Immature natural killer cell (primary cell): ENCODE measurements around the gene DRAM1. TPM values are rescaled to one million over a fixed set of nuclear protein-coding genes. Genes with fewer than 3 reads are reported as not detected.

Source experiments
- DNase-seq, 3 donors: peaks; one replicate each; pipeline ENCODE4 v3.0.0; 2022; ENCODE audit warnings: mixed read lengths in 1 of 3
- H3K27ac Mint-ChIP-seq, 6 donors: one replicate each; pipeline ENCODE4 v1.8.0; 2020; ENCODE audit warnings: mixed read lengths in 6 of 6, mild to moderate bottlenecking in 5 of 6, inconsistent platforms in 4 of 6, moderate library complexity in 3 of 6
- H3K27me3 Mint-ChIP-seq, 3 donors: one replicate each; pipeline ENCODE4 v1.8.0; 2020 to 2021; ENCODE audit warnings: low read depth in 3 of 3, mild to moderate bottlenecking in 3 of 3, mixed read lengths in 3 of 3, moderate library complexity in 3 of 3, inconsistent platforms in 1 of 3
- H3K36me3 Mint-ChIP-seq, 3 donors: one replicate each; pipeline ENCODE4 v1.8.0; 2020; ENCODE audit warnings: mixed read lengths in 3 of 3, inconsistent platforms in 2 of 3, mild to moderate bottlenecking in 2 of 3
- H3K4me1 Mint-ChIP-seq, 2 donors: one replicate each; pipeline ENCODE4 v1.8.0; 2020; ENCODE audit warnings: inconsistent platforms in 2 of 2, mild to moderate bottlenecking in 2 of 2, mixed read lengths in 2 of 2, moderate library complexity in 1 of 2
- H3K4me3 Mint-ChIP-seq, 5 donors: one replicate each; pipeline ENCODE4 v1.8.0; 2020; ENCODE audit warnings: mild to moderate bottlenecking in 5 of 5, mixed read lengths in 5 of 5, inconsistent platforms in 3 of 5, moderate library complexity in 3 of 5
- H3K9me3 Mint-ChIP-seq, 6 donors: one replicate each; pipeline ENCODE4 v1.8.0; 2020; ENCODE audit warnings: mild to moderate bottlenecking in 6 of 6, mixed read lengths in 6 of 6, inconsistent platforms in 4 of 6, moderate library complexity in 3 of 6
- polyA plus RNA-seq, 3 donors: library from polyadenylated mRNA; unstranded; fragments of 300-500 nt; fragmentation: Illumina TruSeq; gene quantifications; one replicate each; pipeline ENCODE4 v1.2.3, GENCODE V29; 2021

Gene DRAM1
- 1 to 10 TPM; 2.1 to 7.6 (median 4.1) TPM for polyA plus RNA-seq

- H3K4me1 Mint-ChIP-seq = peaks cover 11 to 13% of the 10 kb centered on the region in 2 donors
- peaks cover 0 to 5% (median 0%) of the 10 kb centered on the region in 3 donors for H3K36me3 Mint-ChIP-seq
- peak within 1 kb of the TSS; percentile 82 to 88 (median 84) for H3K4me3 Mint-ChIP-seq
- peak; percentile 86 to 90 (median 88) for DNase-seq
- H3K27ac Mint-ChIP-seq = peak within 1 kb of the TSS; percentile 87 to 92 (median 92)
- H3K9me3 Mint-ChIP-seq = no peaks in the 10 kb centered on the region
- H3K27me3 Mint-ChIP-seq = peaks cover 10 to 26% (median 12%) of the 10 kb centered on the region in 3 donors
Observed at GRCh38 chr12:101876861-101877805, at the start of gene DRAM1. TSS of gene DRAM1 (plus strand) at chr12:101877580. CDS start at chr12:101877790, 210 bp downstream.

GRCh38 chr12:101828463-101829196, 48.8 kb upstream of the DRAM1 start:
- Mint-ChIP-seq H3K9me3 (no peaks in the 10 kb centered on the region), H3K4me3 (peak overlapping the region; percentile 94 to 100 (median 99)), H3K27me3 (peaks cover 0 to 6% (median 0%) of the 10 kb centered on the region in 3 donors), H3K27ac (peak overlapping the region; percentile 82 to 98 (median 98)), H3K36me3 (peaks cover 0 to 3% (median 0%) of the 10 kb centered on the region in 3 donors), H3K4me1 (peaks cover 70 to 76% of the 10 kb centered on the region in 2 donors)
- DNase-seq = peak in 1 of 3 donors; percentile 24

- peaks cover 0 to 3% (median 0%) of the 10 kb centered on the region in 3 donors for H3K36me3 Mint-ChIP-seq
Observed at GRCh38 chr12:101829639-101830366, 47.6 kb upstream of the DRAM1 start.

GRCh38 chr12:101830367-101831325, 46.7 kb upstream of the DRAM1 start, which contains the start of gene GNPTAB:
TSS of gene GNPTAB (minus strand) at chr12:101830959. CDS start at chr12:101830675, 284 bp downstream.
- H3K4me3 Mint-ChIP-seq = peak within 1 kb of the TSS; percentile 94 to 100 (median 99)
- peaks cover 51 to 56% of the 10 kb centered on the region in 2 donors for H3K4me1 Mint-ChIP-seq
- peaks cover 0 to 3% (median 0%) of the 10 kb centered on the region in 3 donors for H3K36me3 Mint-ChIP-seq
- H3K27me3 Mint-ChIP-seq = peaks cover 0 to 6% (median 0%) of the 10 kb centered on the region in 3 donors
- peak; percentile 96 to 98 (median 97) for DNase-seq
- H3K27ac Mint-ChIP-seq = peak within 1 kb of the TSS; percentile 82 to 98 (median 98)
- H3K9me3 Mint-ChIP-seq = no peaks in the 10 kb centered on the region

More at GRCh38 chr12:101829639-101830366, 47.6 kb upstream of the DRAM1 start:
- peaks cover 60 to 65% of the 10 kb centered on the region in 2 donors for H3K4me1 Mint-ChIP-seq
- H3K4me3 Mint-ChIP-seq = peak overlapping the region; percentile 94 to 100 (median 99)
- DNase-seq = peak in 1 of 3 donors; percentile 19
- H3K9me3 Mint-ChIP-seq = no peaks in the 10 kb centered on the region
- H3K27ac Mint-ChIP-seq = peak overlapping the region; percentile 82 to 98 (median 98)
- H3K27me3 Mint-ChIP-seq = peaks cover 0 to 6% (median 0%) of the 10 kb centered on the region in 3 donors

GRCh38 chr12:101832030-101832429, 45.4 kb upstream of the DRAM1 start:
- peaks cover 0 to 3% (median 0%) of the 10 kb centered on the region in 3 donors for H3K36me3 Mint-ChIP-seq
- no peak for DNase-seq
- H3K27me3 Mint-ChIP-seq = peaks cover 0 to 6% (median 0%) of the 10 kb centered on the region in 3 donors
- peak overlapping the region in 2 of 6 donors; percentile 59 to 82 for H3K27ac Mint-ChIP-seq
- peak overlapping the region in 2 of 5 donors; percentile 77 to 80 for H3K4me3 Mint-ChIP-seq
- H3K4me1 Mint-ChIP-seq = peaks cover 38 to 43% of the 10 kb centered on the region in 2 donors
- H3K9me3 Mint-ChIP-seq = no peaks in the 10 kb centered on the region

GRCh38 chr12:101838628-101839323, 38.6 kb upstream of the DRAM1 start:
- H3K27me3 Mint-ChIP-seq = peaks cover 0 to 5% (median 0%) of the 10 kb centered on the region in 3 donors
- peak overlapping the region in 3 of 5 donors; percentile 41 to 61 (median 51) for H3K4me3 Mint-ChIP-seq
- H3K9me3 Mint-ChIP-seq = no peaks in the 10 kb centered on the region
- no peaks in the 10 kb centered on the region for H3K36me3 Mint-ChIP-seq
- peak overlapping the region in 5 of 6 donors; percentile 18 to 80 (median 51) for H3K27ac Mint-ChIP-seq
- DNase-seq = peak in 1 of 3 donors; percentile 45
- peaks cover 8 to 14% of the 10 kb centered on the region in 2 donors for H3K4me1 Mint-ChIP-seq

GRCh38 chr12:101839324-101840283, 37.8 kb upstream of the DRAM1 start:
- Mint-ChIP-seq H3K4me1 (peaks cover 8 to 14% of the 10 kb centered on the region in 2 donors), H3K36me3 (no peaks in the 10 kb centered on the region), H3K4me3 (peak overlapping the region in 3 of 5 donors; percentile 41 to 61 (median 51)), H3K27ac (peak overlapping the region in 1 of 6 donors; percentile 51), H3K27me3 (peaks cover 0 to 5% (median 2%) of the 10 kb centered on the region in 3 donors), H3K9me3 (no peaks in the 10 kb centered on the region)
- peak; percentile 65 to 72 (median 69) for DNase-seq

- no peak overlapping the region for H3K27ac Mint-ChIP-seq
- no peaks in the 10 kb centered on the region for H3K9me3 Mint-ChIP-seq
- H3K27me3 Mint-ChIP-seq = peaks cover 0 to 5% (median 2%) of the 10 kb centered on the region in 3 donors
- no peaks in the 10 kb centered on the region for H3K36me3 Mint-ChIP-seq
- H3K4me3 Mint-ChIP-seq = no peak overlapping the region
- DNase-seq = no peak
- peaks cover 8 to 14% of the 10 kb centered on the region in 2 donors for H3K4me1 Mint-ChIP-seq
Observed at GRCh38 chr12:101841069-101841468, 36.3 kb upstream of the DRAM1 start.

- Mint-ChIP-seq H3K27me3 (peaks cover 0 to 2% (median 2%) of the 10 kb centered on the region in 3 donors), H3K9me3 (no peaks in the 10 kb centered on the region), H3K36me3 (no peaks in the 10 kb centered on the region), H3K27ac (no peak overlapping the region), H3K4me3 (no peak overlapping the region), H3K4me1 (no peaks in the 10 kb centered on the region)
- DNase-seq = no peak
Observed at GRCh38 chr12:101845137-101845711, 32.2 kb upstream of the DRAM1 start.

- H3K27ac Mint-ChIP-seq = peak overlapping the region in 1 of 6 donors; percentile 34
- no peak overlapping the region for H3K4me3 Mint-ChIP-seq
- peaks cover 0 to 3% (median 2%) of the 10 kb centered on the region in 3 donors for H3K27me3 Mint-ChIP-seq
- H3K4me1 Mint-ChIP-seq = no peaks in the 10 kb centered on the region
- no peaks in the 10 kb centered on the region for H3K36me3 Mint-ChIP-seq
- no peak for DNase-seq
- H3K9me3 Mint-ChIP-seq = no peaks in the 10 kb centered on the region
Observed at GRCh38 chr12:101847325-101847724, 30.1 kb upstream of the DRAM1 start.
